ELF-1 (cell line): ENCODE results near the gene D2HGDH.
"Not testable (repeated sequence)": the region's sequence is repeated elsewhere in the genome, so short reads cannot be mapped to it uniquely, and the experiment has no call there.

ENCODE experiments used
- DNase-seq: peaks from one replicate; pipeline ENCODE4 v3.0.0-alpha.2; 2016; ENCODE audit warnings: low read depth, low spot score

D2HGDH gene

GRCh38 chr2:241793385-241793784 lies 59.0 kb downstream of the D2HGDH start:
- DNase-seq: no peak

GRCh38 chr2:241794250-241794823 lies 59.9 kb downstream of the D2HGDH start:
- no peak for DNase-seq

DNA sequence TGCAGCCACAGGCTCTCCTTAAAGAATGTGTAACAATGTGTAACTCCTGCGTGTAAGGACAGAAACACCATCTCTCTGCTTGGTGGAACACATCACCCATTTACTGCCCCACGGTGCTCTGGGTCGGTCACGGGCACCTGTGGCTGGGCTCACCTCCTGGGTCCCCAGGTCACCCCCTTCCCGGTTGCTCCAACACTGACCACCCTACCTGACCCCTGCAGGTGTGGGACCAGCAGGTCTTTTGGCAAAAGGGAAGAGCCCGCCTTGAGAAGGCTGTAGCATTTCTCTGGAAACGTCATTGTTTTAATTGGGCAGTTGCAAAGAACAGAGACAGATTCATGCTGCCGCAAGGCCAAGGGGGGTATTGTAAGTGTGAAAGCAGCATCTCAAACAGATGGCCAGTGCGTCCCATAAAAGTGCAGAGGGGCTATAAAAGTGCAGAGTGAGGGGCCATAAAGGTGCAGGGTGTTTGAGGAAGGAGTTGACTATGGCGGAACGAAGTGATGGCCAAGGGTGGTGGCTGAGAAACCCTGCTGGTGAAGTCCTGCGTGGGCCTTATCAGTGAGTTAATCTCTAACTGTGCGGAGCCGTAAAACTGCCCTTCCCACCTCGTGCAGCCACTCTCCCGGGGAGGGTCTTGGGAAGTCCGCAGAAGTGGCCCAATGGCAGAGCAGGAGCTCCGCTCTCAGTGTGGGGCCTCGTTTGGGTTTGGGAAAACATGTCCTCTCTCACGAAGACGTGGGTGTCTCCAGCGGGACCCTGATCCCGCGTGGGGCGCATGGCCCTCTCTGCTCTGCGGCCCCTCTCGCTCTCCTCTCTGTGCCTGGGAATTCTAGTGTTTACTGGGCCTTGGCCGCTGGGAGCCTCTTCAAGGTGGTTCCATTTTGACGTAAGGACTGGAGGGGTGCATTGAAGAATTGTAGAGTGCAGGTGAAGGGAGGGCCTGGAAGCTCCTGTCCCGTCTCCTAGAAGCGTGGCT lies 60.9 kb downstream of the D2HGDH start:
- DNase-seq: no peak

GRCh38 chr2:241796209-241796608 lies 61.8 kb downstream of the D2HGDH start:
- DNase-seq: no peak

DNA sequence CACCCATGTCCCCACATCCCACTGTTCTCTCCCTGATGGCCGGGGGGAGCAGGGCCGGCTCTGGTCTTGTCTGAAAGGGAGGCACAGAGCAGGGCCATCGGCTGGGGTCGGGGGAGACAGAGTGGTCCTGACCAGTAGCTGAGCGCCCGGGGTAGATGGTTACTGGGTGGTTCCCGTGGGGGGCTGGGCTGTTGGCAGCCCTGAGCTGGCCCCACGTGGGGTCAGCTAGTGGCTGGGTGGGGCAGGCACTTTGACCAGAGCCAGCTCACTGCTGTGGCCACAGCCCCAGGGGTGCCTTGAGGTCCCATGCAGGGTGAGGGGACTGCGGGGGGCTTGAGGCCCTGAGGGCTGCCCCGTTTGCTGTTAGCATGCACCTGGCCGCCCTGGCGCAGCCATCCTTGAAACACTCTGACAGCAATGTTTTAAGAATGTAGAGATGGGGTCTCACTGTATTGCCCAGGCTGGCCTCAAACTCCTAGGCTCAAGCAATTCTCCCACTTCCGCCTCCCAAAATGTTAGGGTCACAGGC lies 62.2 kb downstream of the D2HGDH start:
- no peak for DNase-seq

DNA sequence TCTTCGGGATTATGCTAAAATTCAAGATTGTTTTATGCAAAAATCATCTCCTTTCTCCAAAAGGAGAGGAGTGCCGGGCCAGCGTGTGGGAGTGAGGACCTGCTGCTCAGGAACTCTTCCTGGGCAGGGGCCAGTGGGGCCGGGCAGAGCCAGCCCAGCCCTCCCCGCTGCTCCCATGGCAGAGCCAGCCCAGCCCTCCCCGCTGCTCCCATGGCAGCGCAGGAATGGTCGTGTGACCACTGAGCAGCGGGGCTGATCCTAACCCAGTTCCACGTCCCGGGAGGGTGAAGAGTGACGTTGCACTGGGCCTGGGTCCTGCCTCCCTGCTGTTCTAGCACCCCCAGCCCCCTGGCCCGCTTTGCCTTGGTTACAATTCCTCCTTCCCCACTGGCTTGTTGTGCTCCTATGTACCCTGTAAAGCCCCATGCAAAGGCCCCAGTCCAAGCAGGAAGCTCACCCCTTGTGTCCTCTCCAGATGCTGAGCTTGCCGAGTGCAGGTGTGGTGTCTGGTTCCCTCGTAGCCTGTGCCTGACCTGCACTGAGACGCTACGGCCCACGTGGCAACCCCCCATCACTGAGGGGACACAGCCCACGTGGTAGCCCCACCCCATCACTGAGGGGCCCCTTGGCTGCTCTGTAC lies 63.1 kb downstream of the D2HGDH start:
- no peak for DNase-seq

DNA sequence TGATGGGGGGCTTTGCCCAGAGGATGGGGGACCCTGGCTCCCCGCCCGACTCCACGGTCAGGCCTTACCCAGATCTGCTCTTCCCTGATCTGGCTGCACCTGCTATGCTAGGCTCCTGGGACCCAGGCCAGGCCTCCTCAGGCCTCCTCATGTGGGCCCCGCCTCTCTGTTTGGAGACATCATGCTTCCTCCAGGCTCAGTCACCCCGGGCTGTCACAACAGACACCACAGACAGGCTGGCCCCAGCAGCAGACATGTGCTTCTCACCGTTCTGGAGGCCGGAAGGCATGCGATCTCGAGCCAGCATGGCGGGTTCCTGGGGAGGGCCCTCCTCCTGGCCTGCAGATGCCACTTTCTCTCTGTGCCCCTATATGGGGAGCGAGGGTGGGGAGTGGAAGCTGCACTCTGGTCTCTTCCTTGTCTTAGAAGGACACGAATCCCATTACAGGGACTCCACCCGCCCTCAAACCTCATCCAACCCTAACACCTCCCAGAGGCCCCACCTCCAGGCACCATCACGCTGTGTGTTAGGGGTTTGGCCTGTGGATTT lies 63.7 kb downstream of the D2HGDH start:
- no peak for DNase-seq

GRCh38 chr2:241798631-241799521 lies 64.4 kb downstream of the D2HGDH start:
- DNase-seq: no peak

- no peak for DNase-seq
Observed at GRCh38 chr2:241799522-241800197, 65.2 kb downstream of the D2HGDH start.

GRCh38 chr2:241800198-241800903 lies 65.9 kb downstream of the D2HGDH start:
- DNase-seq: not testable (repeated sequence)

DNA sequence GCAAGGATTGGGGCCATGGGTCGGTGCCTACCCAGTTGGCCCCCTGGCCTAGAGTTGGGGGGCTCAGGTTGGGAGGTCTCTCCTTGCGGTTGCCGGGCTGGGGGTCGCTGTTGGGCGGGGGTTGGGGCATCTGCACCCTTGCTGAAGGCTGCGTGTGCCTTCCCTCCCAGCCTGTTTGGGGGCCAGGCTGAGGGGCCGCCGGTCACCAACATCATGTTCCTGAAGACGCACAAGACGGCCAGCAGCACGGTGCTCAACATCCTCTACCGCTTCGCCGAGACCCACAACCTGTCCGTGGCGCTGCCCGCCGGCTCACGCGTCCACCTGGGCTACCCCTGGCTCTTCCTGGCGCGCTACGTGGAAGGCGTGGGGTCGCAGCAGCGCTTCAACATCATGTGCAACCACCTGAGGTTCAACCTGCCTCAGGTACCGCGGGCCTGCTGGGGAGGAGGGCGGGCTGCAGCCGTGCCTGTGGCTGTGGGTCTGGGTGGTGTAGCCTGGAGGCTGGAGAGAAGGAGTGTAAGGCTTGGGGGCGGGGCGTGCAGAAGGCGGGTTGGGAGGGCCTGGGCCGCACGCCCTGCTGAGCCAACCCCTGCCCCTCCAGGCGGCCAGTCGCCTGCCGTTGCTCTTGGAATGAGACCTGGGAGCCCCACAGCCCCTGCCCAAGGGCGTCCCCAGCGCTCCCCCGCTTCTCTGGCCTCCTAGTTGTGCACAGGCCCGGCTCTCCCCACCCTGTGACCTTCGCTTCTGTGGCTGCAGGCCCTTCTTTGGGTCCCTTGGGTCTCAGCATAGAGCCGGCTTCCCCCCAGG lies 67.4 kb downstream of the D2HGDH start:
- DNase-seq: peak; percentile 81

GRCh38 chr2:241802421-241803318 lies 68.2 kb downstream of the D2HGDH start:
- DNase-seq: no peak

GRCh38 chr2:241803387-241804325 lies 69.2 kb downstream of the D2HGDH start:
- DNase-seq: peak; percentile 67

DNA sequence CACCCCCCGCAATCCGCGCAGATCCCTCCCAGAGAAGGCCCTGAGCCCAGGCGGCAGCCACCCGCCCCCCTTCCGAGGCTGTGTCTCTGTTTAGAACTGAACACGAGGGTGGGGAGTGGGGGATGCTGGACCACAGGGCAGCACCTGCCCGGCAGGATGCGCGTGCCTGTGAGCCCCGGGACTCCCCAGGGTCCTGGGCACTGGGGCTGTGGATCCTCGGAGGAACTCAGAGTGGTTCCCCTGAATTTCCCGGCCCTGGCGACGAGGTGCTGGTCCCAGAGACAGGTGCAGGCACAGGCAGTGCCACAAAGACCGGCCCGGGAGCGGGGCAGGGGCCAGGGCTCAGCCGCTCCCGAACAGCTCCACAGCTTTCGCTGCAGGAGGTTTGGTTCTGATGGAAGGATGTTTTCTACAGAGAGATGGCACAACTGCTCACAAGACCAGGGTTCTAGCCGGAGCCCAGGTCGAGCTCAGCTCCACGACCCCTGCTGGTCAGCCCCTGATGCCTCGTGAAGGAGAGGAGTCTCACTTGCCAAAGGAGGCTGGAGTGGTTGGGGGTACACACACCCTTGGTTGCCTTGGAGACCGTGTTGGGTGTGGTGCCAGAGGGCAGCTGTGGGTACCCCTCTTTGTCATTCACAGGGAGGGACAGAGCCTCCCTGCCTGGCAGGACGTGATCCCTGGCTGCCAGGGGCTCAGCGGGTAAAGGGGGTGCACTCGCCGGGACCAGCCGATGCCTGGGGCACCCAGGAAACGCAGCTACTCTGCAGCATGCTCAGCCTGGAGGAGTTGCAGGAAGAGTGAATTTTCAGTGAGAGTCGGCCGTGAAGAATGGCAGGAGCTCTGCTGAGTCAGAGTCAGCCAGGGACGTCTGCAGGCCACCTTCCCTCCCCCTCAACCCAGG lies 70.1 kb downstream of the D2HGDH start:
- no peak for DNase-seq

DNA sequence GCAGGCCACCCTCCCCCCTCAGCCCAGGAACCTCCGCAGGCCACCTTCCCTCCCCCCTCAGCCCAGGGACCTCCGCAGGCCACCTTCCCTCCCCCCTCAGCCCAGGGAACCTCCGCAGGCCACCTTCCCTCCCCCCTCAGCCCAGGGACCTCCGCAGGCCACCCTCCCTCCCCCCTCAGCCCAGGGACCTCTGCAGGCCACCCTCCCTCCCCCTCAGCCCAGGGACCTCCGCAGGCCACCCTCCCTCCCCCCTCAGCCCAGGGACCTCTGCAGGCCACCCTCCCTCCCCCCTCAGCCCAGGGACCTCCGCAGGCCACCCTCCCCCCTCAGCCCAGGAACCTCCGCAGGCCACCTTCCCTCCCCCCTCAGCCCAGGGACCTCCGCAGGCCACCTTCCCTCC lies 71.8 kb downstream of the D2HGDH start:
- DNase-seq: not testable (repeated sequence)
